Measurements from ENCODE around the gene SPINT4.

SPINT4 gene

DNA sequence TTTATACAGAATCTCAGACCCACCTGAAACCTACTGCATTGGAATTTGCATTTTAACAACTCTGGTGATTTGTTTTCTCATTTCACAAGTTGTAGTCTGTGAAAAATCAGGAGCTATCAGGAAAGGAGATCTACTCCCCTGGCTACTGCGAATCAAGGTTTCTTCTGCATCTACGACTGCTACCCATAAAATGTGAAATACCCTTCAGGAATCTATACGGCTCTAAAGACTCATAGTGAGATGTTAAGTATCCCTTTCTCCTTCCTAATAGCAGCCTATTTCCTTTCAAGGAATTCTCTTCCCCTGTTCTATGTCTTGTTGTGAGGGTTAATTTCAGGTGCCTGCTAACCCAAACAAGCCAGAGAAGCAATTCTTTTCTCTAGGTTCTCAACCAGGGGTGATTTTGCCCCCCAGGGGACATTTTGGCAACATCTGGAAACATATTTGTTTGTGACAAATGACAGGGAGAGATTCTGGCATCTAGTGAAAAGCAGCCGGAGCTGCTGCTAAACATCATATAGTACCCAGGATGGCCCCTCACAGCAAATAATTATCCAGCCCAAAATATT, 43.2 kb downstream of the SPINT4 start:
- no peak for DNase-seq (ENCODE audit: low read depth in 2 of 2)

DNA sequence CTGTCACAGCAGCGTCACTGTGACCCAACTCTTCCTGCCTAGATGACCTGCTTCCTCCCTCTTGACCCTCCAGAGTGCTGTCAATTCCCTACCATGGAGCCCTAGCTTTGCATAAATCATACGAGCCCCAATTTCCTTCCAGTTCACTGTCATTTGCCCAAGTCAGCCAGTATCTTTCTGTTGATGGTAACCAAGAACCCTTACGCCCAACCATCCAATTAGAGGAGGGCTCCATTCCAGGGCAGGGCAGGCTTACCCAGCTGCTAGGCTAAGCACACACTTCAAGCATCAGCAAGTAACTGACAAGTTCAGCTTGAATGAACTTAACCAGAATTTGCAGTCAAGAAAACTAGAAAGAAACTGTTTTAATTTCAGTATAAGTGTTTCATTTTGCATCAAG, 43.8 kb downstream of the SPINT4 start:
- DNase-seq (ENCODE audit: low read depth in 2 of 2): no peak

DNA sequence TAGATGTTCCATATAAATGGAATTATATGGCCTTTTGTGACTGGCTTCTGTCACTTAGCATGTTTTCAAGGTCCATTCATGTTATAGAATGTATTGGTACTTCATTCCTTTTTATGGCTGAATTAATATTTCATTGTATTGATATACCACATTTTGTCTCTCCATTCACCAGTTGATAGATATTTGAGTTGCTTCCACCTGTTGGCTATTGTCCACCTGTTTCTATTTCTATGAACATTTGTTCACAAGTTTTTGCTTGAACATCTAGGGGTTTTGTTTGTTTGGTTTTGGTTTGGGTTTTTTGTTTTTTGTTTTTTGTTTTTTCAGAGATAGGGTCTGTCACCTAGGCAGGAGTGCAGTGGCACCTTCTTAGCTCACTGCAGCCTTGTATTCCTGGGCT, 46.3 kb downstream of the SPINT4 start:
- DNase-seq (ENCODE audit: low read depth in 2 of 2): no peak

DNA sequence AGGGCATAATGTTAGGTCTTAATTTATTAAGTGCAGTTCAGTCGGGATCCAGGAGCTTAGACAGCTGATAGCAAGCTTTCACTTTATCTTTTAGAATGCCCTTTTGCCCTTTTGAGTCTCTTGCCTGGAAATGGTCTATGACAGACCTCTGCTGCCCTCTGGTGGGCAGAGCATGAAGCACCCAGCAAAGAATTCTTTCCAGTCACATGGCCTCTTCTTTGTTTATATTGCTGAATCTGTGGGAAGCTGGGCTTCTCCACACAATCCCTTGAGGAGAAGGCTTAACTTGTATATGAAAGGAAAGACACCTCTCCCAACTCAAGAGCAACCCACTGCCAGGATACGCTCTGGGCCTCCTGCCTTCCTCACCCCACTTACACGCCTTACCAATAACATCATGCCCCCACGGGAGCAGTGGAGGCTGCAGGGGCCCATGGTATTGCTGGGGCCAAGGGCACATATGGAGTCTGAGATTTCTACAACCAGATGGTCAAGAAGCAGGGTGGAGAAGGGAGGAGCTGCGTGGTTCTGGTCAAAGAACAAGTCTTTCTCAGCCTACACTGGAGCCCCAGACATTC, 49.1 kb downstream of the SPINT4 start:
- DNase-seq (ENCODE audit: low read depth in 2 of 2): peak; percentile 60 to 62

DNA sequence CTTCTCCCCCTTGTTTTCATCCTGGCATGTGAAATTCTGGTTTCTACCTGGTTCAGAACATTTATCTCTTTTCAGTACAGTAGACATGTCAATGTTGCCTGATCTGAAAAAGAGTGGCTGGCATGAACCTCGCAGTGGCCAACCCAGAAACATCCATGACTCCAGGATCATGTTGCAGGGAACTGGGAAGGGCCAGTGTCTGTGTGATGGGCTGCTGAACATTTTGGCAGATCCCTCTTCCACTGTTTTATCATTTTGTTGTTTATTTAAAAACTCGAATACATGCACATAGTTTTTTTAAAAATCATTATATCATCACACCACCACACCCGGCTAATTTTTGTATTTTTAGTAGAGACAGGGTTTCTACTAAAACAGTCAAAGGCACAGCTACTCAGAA, 50.5 kb downstream of the SPINT4 start:
- no peak for DNase-seq (ENCODE audit: low read depth in 2 of 2)

DNA sequence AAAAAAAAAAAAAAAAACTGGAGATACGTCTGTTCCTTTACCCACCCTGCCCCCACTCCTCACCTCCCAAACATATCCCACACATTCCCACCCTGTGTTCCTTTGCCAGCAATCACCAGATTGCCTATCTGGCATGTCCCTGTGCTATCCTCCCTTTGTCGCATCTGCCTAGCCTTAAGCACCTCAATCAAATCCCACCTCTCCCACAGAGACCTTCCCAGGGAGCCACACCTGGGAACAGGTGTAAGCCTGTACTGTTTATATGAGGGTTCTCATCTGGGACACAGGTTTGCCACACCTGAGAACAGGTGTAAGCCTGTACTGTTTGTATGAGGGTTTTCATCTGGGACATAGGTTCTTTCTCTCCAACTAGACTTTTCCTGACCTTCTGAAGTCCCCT, 52.8 kb downstream of the SPINT4 start:
- DNase-seq (ENCODE audit: low read depth in 2 of 2): no peak

DNA sequence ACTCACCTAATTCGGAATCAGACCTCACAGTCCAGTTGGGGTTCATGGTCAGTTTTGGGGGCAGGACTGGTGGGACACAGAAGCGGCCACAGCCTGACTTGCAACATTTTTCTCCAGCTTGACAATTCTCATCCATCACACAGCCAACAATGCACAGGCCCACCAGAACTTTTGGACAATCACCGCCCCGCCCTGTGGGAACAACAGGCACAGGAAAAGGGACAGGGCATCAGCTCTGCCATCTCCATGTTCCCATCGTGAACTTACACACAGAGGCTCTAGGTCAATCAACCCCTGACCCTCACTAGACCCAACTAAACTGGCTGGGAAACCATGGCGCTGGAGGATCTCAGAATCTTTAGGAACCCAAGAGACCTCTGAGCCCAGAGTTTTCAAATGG, 53.3 kb downstream of the SPINT4 start:
- DNase-seq (ENCODE audit: low read depth in 2 of 2): no peak
